GM23248 (cell line): ENCODE results near the gene PPP1R37. TPM values are rescaled to one million over a fixed set of nuclear protein-coding genes. Genes with fewer than 3 reads are reported as not detected.

Source experiments
- DNase-seq: peaks from one replicate; pipeline ENCODE4 v3.0.0-alpha.2; 2015
- H2AFZ ChIP-seq: fragments of 200-600 bp; sonication (generic); 2 replicates; pipeline ENCODE4 v1.6.1; 2016; ENCODE audit warnings: antibody characterized with exemption
- H3F3A ChIP-seq: fragments of 200-600 bp; sonication (generic); 2 replicates; pipeline ENCODE4 v1.6.1; 2016; ENCODE audit warnings: mild to moderate bottlenecking, antibody characterized with exemption, mixed run types; ENCODE audit not compliant: insufficient read depth
- H3K27ac ChIP-seq: fragments of 200-600 bp; sonication (generic); 2 replicates; pipeline ENCODE4 v1.5.1; 2016; ENCODE audit warnings: mild to moderate bottlenecking
- H3K27me3 ChIP-seq: fragments of 200-600 bp; sonication (generic); replicated peaks from 2 replicates; pipeline ENCODE4 v1.6.1; 2016; ENCODE audit warnings: mild to moderate bottlenecking; ENCODE audit not compliant: insufficient read depth
- H3K36me3 ChIP-seq: fragments of 200-600 bp; sonication (generic); 2 replicates; pipeline ENCODE4 v1.6.1; 2016; ENCODE audit warnings: low read depth, mild to moderate bottlenecking
- H3K4me1 ChIP-seq: fragments of 200-600 bp; sonication (generic); 2 replicates; pipeline ENCODE4 v1.6.1; 2016; ENCODE audit warnings: mild to moderate bottlenecking; ENCODE audit not compliant: insufficient read depth
- H3K4me2 ChIP-seq: fragments of 200-600 bp; sonication (generic); one replicate; pipeline ENCODE4 v1.6.1; 2016; ENCODE audit warnings: mild to moderate bottlenecking; ENCODE audit not compliant: unreplicated experiment
- H3K4me3 ChIP-seq: fragments of 200-600 bp; sonication (generic); 2 replicates; pipeline ENCODE4 v1.5.1; 2016; ENCODE audit warnings: mild to moderate bottlenecking
- H3K79me2 ChIP-seq: fragments of 200-600 bp; sonication (generic); 2 replicates; pipeline ENCODE4 v1.6.1; 2016; ENCODE audit warnings: mild to moderate bottlenecking; ENCODE audit not compliant: insufficient read depth
- H3K9ac ChIP-seq: fragments of 200-600 bp; sonication (generic); 2 replicates; pipeline ENCODE4 v1.6.1; 2016; ENCODE audit warnings: mild to moderate bottlenecking
- H3K9me2 ChIP-seq: fragments of 200-600 bp; sonication (generic); 2 replicates; pipeline ENCODE4 v1.6.1; 2016; ENCODE audit warnings: mixed run types, mild to moderate bottlenecking, moderate library complexity; ENCODE audit not compliant: insufficient read depth
- H3K9me3 ChIP-seq: fragments of 200-600 bp; sonication (generic); one replicate; pipeline ENCODE4 v1.6.1; 2017; ENCODE audit warnings: low read depth
- H4K20me1 ChIP-seq: fragments of 200-600 bp; sonication (generic); 2 replicates; pipeline ENCODE4 v1.6.0; 2016; ENCODE audit not compliant: insufficient read depth
- EZH2 ChIP-seq: fragments of 200-600 bp; sonication (generic); IDR thresholded peaks from 2 replicates; pipeline ENCODE4 v1.6.1; 2018; ENCODE audit warnings: antibody characterized with exemption, mild to moderate bottlenecking; ENCODE audit not compliant: insufficient read depth, poor library complexity, severe bottlenecking
- EZH2phosphoT487 ChIP-seq: fragments of 200-600 bp; sonication (generic); IDR thresholded peaks from 2 replicates; pipeline ENCODE4 v1.6.1; 2018; ENCODE audit warnings: antibody characterized with exemption, moderate library complexity, mild to moderate bottlenecking, low read depth; ENCODE audit not compliant: insufficient read depth
- WGBS, 2 experiments: methylation state at CpG; one replicate each; pipeline ENCODE4 v1.1.6; 2015 to 2017; ENCODE audit warnings: low lambda C conversion rate in 2 of 2, low coverage in 1 of 2; ENCODE audit errors: missing lambda C conversion rate in 2 of 2; 5-methylcytosine and 5-hydroxymethylcytosine counted together
- in situ Hi-C: fragments of 300-500 bp; cut with MboI; formaldehyde crosslinking; loops from 2 replicates; pipeline ENCODE4 v1.15.0; 2020
- polyA plus RNA-seq: library from polyadenylated mRNA; unstranded; fragments of >200 nt; fragmentation: Nextera tagmentation; extraction: Ambion mirVana; gene quantifications from 2 replicates; pipeline ENCODE4 v1.2.1, GENCODE V29; 2016
- total RNA-seq: library from RNA; depleted of rRNA; stranded (reverse); fragments of >200 nt; shearing (Covaris generic); gene quantifications from 2 replicates; pipeline ENCODE4 v1.2.3, GENCODE V29; 2014

Gene PPP1R37
- total and polyA plus RNA-seq, 2 experiments from 2014 or later, result 1.9 to 43.8 TPM

DNA sequence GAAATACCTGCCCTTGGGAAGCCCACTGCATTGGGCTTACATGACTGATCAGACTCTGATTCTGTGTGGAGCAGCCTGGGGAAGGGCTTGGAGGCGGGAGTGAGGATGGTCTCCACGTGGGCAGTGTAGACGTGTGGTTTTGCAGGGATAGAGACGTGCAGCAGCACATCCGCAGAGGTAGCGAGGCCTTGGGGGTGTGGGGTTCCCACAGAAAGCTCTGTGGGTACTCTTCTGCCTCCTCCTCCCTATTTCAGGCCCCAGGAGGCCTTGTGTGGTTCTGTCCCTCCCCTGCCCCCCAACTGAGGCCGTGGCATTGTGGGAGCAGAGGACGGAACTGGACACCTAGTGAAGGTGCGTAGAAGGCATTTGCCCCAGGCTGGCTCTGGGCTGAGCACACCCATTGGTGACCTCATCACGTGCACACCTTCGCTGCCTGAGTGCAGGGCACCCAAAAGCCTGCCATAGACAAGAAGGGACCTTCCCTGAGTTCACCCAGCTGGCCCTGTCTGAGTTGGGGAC lies 28.9 kb downstream of the PPP1R37 start:
- no peak overlapping the region for H3K27ac ChIP-seq
- H3K9me3 ChIP-seq, result no peaks in the 10 kb centered on the region
- H3K9me2 ChIP-seq, result no peaks in the 10 kb centered on the region
- TF ChIP-seq EZH2phosphoT487, result no peak
- TF ChIP-seq EZH2, result no peak
- H3F3A ChIP-seq, result no peaks in the 10 kb centered on the region
- H3K9ac ChIP-seq, result no peak overlapping the region
- H4K20me1 ChIP-seq, result peaks cover 9% of the 10 kb centered on the region
- no peak overlapping the region for H3K4me3 ChIP-seq
- H3K27me3 ChIP-seq, result no peaks in the 10 kb centered on the region
- no peak overlapping the region for H2AFZ ChIP-seq
- no peak overlapping the region for H3K4me2 ChIP-seq
- peaks cover 95% of the 10 kb centered on the region for H3K79me2 ChIP-seq
- H3K4me1 ChIP-seq, result no peaks in the 10 kb centered on the region
- in situ Hi-C loops, result no loop called here
- WGBS, 2 experiments, result 93 to 95% methylated on average over 11 of the region's 11 CpGs
- no peaks in the 10 kb centered on the region for H3K36me3 ChIP-seq
- DNase-seq, result no peak

- H3K9ac ChIP-seq, result no peak overlapping the region
- no peaks in the 10 kb centered on the region for H3K27me3 ChIP-seq
- peaks cover 9% of the 10 kb centered on the region for H4K20me1 ChIP-seq
- H3F3A ChIP-seq, result no peaks in the 10 kb centered on the region
- H3K4me3 ChIP-seq, result no peak overlapping the region
- no peak overlapping the region for H3K4me2 ChIP-seq
- WGBS, 2 experiments, result 71 to 79% methylated on average over 5 to 6 of the region's 6 CpGs
- H3K4me1 ChIP-seq, result no peaks in the 10 kb centered on the region
- H3K36me3 ChIP-seq, result no peaks in the 10 kb centered on the region
- no peaks in the 10 kb centered on the region for H3K9me2 ChIP-seq
- H2AFZ ChIP-seq, result no peak overlapping the region
- TF ChIP-seq EZH2 (no peak), EZH2phosphoT487 (no peak)
- H3K27ac ChIP-seq, result no peak overlapping the region
- in situ Hi-C loops, result no loop called here
- H3K79me2 ChIP-seq, result peaks cover 95% of the 10 kb centered on the region
- no peak for DNase-seq
- H3K9me3 ChIP-seq, result no peaks in the 10 kb centered on the region
Observed at GRCh38 chr19:45122832-45123231, 29.9 kb downstream of the PPP1R37 start.

DNA sequence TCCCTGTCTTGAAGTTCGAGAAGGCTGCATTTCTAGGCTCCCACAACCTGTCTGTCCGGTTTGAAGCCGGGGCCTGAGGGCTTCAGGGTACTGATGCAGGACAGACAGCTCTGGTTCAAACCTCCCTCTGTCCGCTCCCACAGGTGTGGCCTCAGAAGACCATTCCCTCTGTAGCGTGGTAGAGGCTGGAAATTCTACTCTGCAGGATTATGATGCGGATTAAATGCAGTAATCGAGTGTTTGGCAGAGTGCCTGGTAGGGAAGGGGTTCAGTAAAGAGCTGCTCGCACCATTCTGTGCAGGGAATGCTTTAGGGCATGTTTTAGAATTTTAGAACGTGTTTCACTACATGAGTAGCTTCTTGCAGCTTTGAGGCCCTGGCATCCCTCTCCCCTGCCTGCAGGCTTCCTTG lies 30.5 kb downstream of the PPP1R37 start:
- no peak for DNase-seq
- H3F3A ChIP-seq, result no peaks in the 10 kb centered on the region
- H3K9me2 ChIP-seq, result no peaks in the 10 kb centered on the region
- 70 to 71% methylated on average over 9 of the region's 9 CpGs for WGBS, 2 experiments
- H3K27ac ChIP-seq, result no peak overlapping the region
- no peaks in the 10 kb centered on the region for H3K27me3 ChIP-seq
- TF ChIP-seq EZH2 (no peak), EZH2phosphoT487 (no peak)
- peaks cover 95% of the 10 kb centered on the region for H3K79me2 ChIP-seq
- peaks cover 9% of the 10 kb centered on the region for H4K20me1 ChIP-seq
- no peak overlapping the region for H2AFZ ChIP-seq
- in situ Hi-C loops, result no loop called here
- H3K9me3 ChIP-seq, result no peaks in the 10 kb centered on the region
- H3K36me3 ChIP-seq, result no peaks in the 10 kb centered on the region
- H3K9ac ChIP-seq, result no peak overlapping the region
- no peak overlapping the region for H3K4me2 ChIP-seq
- H3K4me3 ChIP-seq, result no peak overlapping the region
- H3K4me1 ChIP-seq, result no peaks in the 10 kb centered on the region

- no peak for DNase-seq
- Histone ChIP-seq H3K9me2 (no peaks in the 10 kb centered on the region), H3K27me3 (no peaks in the 10 kb centered on the region), H2AFZ (no peak overlapping the region), H3K9me3 (no peaks in the 10 kb centered on the region), H3K79me2 (peaks cover 95% of the 10 kb centered on the region), H3K27ac (no peak overlapping the region), H3F3A (no peaks in the 10 kb centered on the region), H3K4me3 (no peak overlapping the region), H4K20me1 (peaks cover 9% of the 10 kb centered on the region), H3K9ac (no peak overlapping the region), H3K4me2 (no peak overlapping the region), H3K36me3 (no peaks in the 10 kb centered on the region), H3K4me1 (no peaks in the 10 kb centered on the region)
- in situ Hi-C loops, result no loop called here
- no peak for TF ChIP-seq EZH2
- no peak for TF ChIP-seq EZH2phosphoT487
- WGBS, 2 experiments, result 97 to 98% methylated on average over 6 of the region's 6 CpGs
Observed at GRCh38 chr19:45124021-45124420, 31.0 kb downstream of the PPP1R37 start.

- 93 to 94% methylated on average over 9 of the region's 9 CpGs for WGBS, 2 experiments
- H2AFZ ChIP-seq, result no peak overlapping the region
- H3F3A ChIP-seq, result no peaks in the 10 kb centered on the region
- TF ChIP-seq EZH2phosphoT487 (no peak), EZH2 (no peak)
- no peaks in the 10 kb centered on the region for H3K9me2 ChIP-seq
- H3K27ac ChIP-seq, result no peak overlapping the region
- H3K9me3 ChIP-seq, result no peaks in the 10 kb centered on the region
- H3K4me3 ChIP-seq, result no peak overlapping the region
- in situ Hi-C loops, result no loop called here
- peaks cover 94% of the 10 kb centered on the region for H3K79me2 ChIP-seq
- H3K9ac ChIP-seq, result no peak overlapping the region
- H3K4me1 ChIP-seq, result no peaks in the 10 kb centered on the region
- no peak for DNase-seq
- peaks cover 9% of the 10 kb centered on the region for H4K20me1 ChIP-seq
- no peaks in the 10 kb centered on the region for H3K27me3 ChIP-seq
- no peaks in the 10 kb centered on the region for H3K36me3 ChIP-seq
- H3K4me2 ChIP-seq, result no peak overlapping the region
Observed at GRCh38 chr19:45125360-45125759, 32.4 kb downstream of the PPP1R37 start.
